ENCODE results near the gene PCBD2.
"Not testable (repeated sequence)": the region's sequence is repeated elsewhere in the genome, so short reads cannot be mapped to it uniquely, and the experiment has no call there.

The PCBD2 gene

GRCh38 chr5:134904610-134905245 lies at the start of gene PCBD2:
TSS of gene PCBD2 (plus strand) at chr5:134905131. CDS start at chr5:134905140, 9 bp downstream.
- peak; percentile 93 for DNase-seq

- DNase-seq: not testable (repeated sequence)
Observed at GRCh38 chr5:134856465-134856864, 48.5 kb upstream of the PCBD2 start.

GRCh38 chr5:134857401-134857800 lies 47.5 kb upstream of the PCBD2 start:
- no peak for DNase-seq

- DNase-seq: no peak
Observed at GRCh38 chr5:134864707-134865106, 40.2 kb upstream of the PCBD2 start.

DNA sequence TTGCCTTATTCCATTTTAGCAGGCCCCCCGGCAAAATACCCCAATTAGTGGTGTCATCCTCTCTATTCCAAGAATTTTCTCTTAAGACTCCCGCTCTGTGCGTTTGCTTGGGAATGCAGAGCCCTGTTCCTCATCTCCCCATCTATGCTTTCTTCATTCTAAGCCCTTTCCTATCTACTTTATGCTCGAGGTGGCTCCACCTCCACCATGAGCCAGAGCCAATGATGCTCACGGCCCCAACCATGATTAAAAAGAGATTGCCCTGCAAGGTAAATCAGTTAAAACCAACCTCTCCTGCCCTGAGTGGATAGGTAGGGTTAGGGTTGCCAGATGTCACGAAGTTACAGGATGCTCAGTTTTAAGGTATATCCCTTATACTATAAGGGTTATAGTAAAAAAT lies 31.4 kb upstream of the PCBD2 start:
- DNase-seq: peak; percentile 8

GRCh38 chr5:134873987-134874830 lies 30.7 kb upstream of the PCBD2 start, which contains the start of gene TXNDC15:
TSS of gene TXNDC15 (plus strand) at chr5:134874371. CDS start at chr5:134874428, 57 bp downstream.
- DNase-seq: peak; percentile 77

GRCh38 chr5:134874831-134875655 lies 29.9 kb upstream of the PCBD2 start:
- DNase-seq: peak; percentile 9

DNA sequence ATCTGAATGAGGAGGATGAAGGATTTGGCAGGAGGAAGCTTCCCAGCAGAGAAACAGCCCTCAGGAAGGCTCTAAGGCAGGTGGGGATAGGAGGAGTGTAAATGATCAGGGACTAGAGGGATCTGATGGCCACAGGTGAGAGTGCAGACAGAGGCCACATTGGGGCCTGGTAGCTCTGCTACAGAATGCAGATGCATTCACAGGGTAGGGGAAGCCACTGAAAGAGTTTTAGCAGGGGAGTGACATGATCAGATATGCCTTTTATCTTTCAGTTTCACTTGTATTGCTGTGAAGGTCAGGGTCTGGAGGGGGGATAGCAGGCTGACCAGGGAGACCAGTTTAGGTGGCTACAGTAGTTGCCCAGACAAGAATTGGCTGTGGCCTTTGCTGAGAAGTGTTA lies 27.8 kb upstream of the PCBD2 start:
- DNase-seq: no peak

GRCh38 chr5:134878403-134878802 lies 26.5 kb upstream of the PCBD2 start:
- DNase-seq: no peak

- DNase-seq: no peak
Observed at GRCh38 chr5:134879456-134879855, 25.5 kb upstream of the PCBD2 start.

GRCh38 chr5:134880937-134881336 lies 24.0 kb upstream of the PCBD2 start:
- not testable (repeated sequence) for DNase-seq

DNA sequence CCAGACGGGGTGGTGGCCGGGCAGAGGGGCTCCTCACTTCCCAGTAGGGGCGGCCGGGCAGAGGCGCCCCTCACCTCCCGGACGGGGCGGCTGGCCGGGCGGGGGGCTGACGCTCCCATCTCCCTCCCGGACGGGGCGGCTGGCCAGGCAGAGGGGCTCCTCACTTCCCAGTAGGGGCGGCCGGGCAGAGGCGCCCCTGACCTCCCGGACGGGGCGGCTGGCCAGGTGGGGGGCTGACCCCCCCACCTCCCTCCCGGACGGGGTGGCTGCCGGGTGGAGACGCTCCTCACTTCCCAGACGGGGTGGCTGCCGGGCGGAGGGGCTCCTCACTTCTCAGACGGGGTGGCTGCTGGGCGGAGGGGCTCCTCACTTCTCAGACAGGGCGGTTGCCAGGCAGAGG lies 23.2 kb upstream of the PCBD2 start:
- DNase-seq: not testable (repeated sequence)

DNA sequence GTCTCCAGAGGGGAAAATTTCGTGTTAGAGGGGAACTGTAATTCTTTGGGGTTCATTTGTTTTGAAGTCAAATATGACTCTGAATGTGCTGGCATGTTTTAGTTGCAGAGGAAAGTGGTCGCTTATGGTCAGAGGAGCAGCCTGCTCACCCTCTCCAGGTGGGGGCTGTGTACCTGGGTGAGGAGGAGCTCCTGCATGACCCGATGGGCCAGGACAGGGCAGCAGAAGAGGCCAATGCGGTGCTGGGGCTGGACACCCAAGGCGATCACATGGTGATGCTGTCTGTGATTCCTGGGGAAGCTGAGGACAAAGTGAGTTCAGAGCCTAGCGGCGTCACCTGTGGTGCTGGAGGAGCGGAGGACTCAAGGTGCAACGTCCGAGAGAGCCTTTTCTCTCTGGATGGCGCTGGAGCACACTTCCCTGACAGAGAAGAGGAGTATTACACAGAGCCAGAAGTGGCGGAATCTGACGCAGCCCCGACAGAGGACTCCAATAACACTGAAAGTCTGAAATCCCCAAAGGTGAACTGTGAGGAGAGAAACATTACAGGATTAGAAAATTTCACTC lies 17.3 kb upstream of the PCBD2 start:
- DNase-seq: no peak

- no peak for DNase-seq
Observed at GRCh38 chr5:134889335-134889734, 15.6 kb upstream of the PCBD2 start.

DNA sequence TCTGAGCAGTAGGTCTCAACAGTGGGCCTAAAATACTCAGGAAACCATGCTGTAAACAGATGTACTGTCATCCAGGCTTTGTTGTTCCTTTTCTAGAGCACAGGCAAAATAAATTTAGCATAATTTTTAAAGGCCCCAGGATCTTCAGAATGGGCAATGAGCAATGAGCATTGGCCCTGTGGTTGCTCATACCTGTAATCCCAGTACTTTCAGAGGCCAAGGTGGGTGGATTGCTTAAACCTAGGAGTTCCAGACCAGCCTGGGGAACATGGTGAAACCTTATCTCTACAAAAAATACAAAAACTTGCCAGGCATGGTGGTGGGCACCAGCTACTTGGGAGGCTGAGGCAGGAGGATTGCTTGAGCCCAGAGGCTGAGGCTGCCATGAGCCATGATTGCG lies 13.5 kb upstream of the PCBD2 start:
- no peak for DNase-seq

DNA sequence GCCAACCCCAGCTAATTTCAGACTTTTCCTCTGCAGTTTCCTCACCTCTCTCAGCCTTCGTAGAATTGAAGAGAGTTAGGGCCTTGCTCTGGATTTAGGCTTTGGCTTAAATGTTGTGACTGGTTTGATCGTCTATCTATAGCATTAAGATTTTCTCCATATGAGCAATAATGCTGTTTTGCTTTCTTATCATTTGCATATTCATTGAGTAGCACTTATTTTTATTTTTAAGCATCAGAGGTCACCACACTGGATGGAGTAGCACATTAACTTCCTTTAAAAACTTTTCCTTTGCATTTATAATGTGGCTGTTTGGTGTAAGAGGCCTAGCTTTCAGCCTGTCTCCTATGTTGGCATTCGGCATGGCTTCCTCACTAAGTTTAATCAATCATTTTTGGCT lies 12.6 kb upstream of the PCBD2 start:
- no peak for DNase-seq

GRCh38 chr5:134892926-134893325 lies 12.0 kb upstream of the PCBD2 start:
- DNase-seq: no peak

GRCh38 chr5:134893748-134894505 lies 11.0 kb upstream of the PCBD2 start:
- DNase-seq: no peak

- no peak for DNase-seq
Observed at GRCh38 chr5:134902071-134902801, 2.7 kb upstream of the PCBD2 start.

DNA sequence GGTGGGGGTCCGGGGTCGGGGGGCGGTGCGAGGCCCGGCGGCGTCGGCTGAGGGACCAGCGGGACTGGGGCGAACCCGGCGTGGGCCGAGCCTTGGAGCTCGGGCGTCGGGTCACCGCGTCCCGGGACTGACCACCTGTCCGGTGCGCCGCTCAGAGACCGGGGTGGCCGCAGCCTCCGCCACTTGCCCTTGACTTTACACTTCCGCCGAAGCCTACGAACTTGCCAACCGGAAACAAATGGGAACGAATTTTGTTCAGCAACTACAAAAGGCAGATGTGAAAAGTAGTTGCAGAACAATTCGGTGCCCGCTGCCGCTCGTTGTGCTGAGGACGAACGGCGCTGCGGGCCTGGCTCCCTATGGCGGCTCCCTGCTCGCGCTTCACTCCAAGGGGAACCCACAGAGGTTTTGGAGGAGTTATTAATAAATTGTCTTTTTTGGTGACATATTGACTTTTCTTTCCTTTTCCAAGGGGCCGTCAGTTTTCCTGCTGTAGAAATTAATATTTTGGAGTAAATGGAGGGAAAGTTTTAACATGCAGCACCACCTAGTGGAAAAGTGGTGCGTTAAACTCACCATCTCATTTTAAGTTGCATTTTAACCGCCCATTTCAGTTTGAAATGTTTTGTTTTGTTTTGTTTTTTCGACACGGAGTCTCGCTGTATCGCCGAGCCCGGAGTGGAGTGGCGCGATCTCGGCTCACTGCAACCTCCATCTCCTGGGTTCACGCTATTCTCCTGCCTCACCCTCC lies 490 bp downstream of the PCBD2 start:
- DNase-seq: peak; percentile 62

DNA sequence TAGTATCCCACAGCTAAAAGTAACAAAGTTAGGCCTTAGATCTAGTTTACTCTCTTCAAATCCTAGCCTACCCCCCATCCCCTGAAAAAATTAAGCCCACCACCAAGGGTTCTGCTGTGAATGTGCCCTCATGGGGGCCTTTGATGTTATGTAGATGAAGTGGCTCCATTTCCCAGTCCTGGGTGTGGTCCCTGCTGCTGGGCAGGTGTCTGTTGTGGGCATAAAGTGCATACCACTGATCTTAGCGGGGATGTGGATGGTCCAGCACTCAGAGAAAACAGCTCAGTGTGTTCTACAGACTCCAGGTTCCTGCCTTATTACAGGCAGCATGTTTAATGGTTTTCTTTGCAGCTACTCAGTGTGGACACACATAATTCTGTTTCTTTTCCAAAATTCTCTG lies 1.9 kb downstream of the PCBD2 start:
- no peak for DNase-seq
